CD4-positive, alpha-beta T cell treated with Interleukin-17A for 4 hours (primary cell): ENCODE measurements around the gene UVRAG.
A peak's percentile ranks its signal among the peaks of the same experiment; 100 is the strongest.

Experiments used
- DNase-seq: peaks from one replicate; pipeline ENCODE4 v3.0.0-alpha.2; 2020; ENCODE audit warnings: mixed read lengths

UVRAG gene

DNA sequence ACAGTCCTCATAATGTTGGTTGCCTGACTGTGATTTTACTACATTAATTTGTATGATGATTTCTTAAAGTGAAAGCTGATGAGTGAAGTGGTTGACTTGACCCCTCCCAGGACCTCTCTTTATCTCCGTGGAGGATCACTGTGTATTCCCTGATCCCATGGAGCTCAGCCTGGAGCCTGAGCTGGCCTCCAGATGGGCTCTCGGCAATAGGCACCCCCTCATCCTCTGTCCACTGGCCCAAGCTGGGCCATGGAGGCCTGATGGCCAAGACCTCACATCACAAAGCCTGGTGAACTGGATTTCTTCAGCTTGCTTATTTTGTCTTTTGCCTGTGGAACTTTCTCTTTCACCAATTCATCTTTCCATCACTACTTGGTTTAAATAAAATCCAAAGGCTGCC lies 316.1 kb downstream of the UVRAG start:
- DNase-seq: no peak

GRCh38 chr11:76131671-76132631 lies 316.9 kb downstream of the UVRAG start:
- no peak for DNase-seq

DNA sequence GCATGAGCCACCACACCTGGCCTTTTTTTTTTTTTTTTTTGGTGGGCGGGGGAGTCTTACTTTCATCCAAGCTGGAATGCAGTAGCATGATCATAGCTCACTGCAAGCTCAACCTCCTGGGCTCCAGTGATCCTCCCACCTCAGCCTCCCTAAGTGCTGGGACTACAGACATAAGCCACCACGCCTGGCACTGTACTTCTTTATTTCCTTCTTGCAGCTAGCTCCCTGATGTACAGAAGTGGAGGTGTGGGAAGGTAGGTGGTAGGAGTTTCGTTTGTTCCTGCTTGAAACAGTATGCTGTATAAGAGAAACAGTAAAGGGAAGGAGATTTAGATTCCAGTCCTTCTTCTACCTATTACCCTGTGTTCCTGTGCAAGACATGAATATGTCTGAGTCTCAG lies 319.2 kb downstream of the UVRAG start:
- DNase-seq: no peak

DNA sequence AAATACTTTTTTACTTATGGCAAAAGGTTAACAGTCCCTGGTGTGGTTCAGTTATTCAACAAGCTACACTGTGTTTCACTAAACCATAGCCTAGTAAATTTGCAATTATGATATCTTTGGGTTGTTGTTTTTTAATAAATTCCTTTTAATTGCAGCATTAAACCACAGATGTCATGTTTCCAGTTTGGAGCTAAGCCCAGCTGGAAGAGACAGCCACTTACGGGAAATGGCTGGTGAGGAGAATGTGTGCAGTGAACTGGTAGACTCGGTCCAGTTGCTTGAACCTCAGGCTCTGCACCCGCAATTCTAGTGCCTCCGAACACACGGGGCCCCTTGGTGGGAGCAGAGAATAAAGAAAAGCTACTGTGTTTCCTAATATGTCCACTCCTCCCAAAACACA lies 320.5 kb downstream of the UVRAG start:
- DNase-seq: no peak

DNA sequence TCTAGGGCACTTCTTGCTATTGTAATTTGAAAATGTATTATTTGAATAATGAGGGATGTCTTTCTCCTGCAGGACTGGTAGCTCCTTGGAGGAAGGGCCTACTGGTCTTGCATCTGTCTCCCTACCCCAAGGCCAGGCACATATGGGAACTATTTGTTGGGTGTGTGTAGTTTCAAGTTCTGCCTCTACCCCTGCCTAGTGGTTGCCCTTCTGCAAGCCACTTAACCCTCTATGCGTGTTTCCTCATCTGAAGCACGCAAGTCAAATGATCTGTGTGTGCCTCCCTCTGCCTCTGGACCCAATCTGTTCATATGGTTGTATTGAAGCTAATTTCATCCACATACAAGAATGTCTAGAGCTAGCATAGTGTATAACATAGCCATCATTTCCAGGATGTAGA lies 324.3 kb downstream of the UVRAG start:
- DNase-seq: no peak

DNA sequence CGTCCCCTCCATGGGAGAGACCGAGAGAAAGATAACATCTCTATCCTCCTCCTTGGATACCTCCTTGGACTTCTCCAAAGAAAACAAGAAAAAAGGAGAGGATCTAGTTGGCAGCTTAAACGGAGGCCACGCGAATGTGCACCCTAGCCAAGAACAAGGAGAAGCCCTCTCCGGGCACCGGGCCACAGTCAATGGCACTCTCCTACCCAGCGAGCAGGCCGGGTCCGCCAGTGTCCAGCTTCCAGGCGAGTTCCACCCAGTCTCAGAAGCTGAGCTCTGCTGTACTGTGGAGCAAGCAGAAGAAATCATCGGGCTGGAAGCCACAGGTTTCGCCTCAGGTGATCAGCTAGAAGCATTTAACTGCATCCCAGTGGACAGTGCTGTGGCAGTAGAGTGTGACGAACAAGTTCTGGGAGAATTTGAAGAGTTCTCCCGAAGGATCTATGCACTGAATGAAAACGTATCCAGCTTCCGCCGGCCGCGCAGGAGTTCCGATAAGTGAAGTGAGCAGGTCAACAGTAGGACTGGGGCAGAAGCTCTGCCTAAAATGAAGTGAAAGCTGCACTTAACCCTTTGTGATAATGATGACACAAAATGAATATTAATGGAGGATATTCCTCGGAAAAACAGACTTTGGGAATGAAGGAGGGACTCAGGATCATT lies 326.0 kb downstream of the UVRAG start:
- no peak for DNase-seq

DNA sequence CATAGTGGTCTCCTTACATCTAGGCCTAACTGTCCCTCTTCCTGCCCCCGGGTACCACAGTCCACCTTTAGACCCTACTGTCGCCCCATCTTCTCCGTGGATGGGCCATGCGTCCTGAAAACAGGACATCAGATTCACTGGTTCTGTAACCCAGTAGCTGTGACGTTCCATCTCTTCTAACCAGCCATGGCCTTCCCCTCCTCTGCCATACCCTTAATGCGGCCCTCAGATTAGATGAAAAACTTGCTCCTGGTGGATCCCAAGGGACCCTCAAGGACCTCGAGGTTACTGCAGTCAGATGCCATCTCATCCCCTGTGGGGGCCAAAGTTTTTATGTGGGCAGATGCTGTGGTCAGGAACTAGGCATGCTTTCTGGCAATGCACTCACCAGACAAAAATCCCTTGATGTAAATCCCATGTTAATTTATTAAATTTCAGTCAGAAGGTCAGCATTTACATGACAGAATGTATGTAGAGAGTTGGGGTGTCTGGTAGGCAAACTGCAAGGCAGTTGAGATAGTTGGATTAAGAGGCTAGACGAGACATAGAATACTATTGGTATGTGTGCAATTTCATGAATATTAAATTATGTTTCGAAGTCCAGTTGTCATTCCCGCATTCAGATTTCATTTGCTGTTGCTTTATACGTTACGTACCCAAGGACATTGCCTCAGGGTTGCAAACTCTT lies 327.0 kb downstream of the UVRAG start:
- no peak for DNase-seq

- no peak for DNase-seq
These were observed 328.3 kb downstream of the UVRAG start for GRCh38 chr11:76143274-76143673.

GRCh38 chr11:76147106-76147740 lies 332.2 kb downstream of the UVRAG start:
- DNase-seq: no peak

GRCh38 chr11:76148231-76148630 lies 333.2 kb downstream of the UVRAG start:
- DNase-seq: no peak

- no peak for DNase-seq
These were observed 334.1 kb downstream of the UVRAG start for GRCh38 chr11:76148941-76149613.

DNA sequence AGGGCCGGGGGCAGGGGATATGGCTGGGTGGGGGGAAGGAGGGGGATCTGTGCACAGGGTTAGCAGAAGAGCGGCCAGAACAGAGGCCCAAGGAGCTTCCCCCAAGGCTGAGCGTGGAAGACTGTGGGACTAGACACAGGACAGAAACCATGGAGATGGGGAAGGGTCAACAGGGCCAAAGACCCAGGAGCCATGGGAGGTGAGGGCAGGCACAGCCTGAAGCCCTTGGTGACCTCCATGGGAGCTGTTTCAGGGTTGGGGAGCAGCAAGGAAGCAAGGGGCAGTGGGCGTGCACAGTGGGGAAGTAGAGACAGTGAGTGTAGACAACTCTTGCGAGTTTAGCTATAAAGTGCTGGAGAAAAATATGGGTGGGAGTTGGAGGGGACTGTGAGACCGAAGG lies 334.7 kb downstream of the UVRAG start:
- DNase-seq: no peak

DNA sequence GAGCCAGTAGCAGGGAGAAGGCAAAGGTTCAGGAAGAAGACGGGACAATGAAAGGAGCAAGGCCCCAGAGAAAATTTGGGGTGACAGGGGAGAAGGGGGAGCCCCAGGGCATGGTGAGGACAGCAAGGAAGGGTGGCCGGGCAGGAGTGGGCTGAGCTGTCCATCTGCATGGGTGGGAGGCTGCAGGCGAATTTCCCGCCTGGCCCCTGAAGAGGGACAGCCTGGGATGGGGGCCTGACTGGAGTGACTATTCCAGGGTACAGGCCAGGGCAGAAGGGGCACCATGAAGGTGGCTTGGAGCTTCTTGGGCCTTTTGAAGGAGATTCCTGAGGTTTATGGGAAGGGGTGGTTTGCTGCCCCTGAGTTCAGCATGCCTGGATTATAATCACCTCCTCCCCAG lies 335.1 kb downstream of the UVRAG start:
- DNase-seq: no peak

DNA sequence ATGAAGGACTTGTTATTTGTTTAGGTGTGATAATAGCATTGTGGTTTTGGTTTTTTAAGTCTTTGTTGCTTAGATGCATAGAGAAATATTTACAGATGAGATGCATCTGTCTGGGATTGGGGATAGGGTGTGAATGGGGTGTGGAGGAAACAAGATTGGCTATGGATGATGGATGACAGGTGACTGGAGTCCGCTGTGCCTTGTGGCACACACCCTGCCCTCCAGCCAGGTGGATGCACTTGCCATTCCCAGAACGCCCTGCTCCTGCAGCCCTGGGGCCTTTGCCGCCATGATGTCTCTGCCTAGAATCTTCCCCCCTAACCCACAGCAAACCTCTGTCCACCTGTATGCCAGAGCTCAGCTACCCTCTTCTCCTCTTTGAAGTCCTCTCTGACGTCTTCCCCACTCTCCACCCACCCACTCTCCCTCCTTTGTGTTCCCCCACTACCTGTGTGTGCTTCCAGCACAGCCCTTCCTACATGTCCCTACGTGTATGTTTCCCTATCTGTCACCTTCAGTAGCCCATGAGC lies 336.6 kb downstream of the UVRAG start:
- no peak for DNase-seq

DNA sequence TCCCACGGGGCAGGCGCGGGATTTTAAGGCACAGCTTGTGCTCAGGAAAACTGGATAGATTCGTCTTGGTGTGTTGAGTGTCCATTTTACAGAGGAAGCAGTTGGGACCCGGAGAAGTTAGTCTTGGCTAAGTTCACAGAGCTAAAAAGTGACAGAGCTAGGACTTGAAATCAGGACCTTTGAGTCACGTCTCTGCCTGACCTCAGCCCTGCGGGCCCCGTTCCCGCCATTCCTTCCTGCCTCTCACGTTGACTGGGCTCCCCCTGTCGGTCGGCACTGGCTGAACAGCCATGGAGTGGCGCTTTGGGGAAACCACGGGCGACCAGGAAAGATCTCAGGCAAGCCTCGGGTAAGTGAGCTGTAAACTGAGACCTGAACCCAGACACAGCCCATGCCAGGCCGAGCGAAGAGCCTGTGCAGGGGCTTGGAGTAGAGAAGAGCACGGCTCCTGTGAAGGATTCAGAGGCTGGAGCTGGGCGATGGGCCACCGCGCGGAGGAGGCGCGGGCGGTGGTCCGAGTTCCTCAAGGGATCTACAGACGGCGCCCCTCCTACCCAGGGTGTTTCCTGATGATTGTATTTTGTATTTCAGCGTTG lies 337.2 kb downstream of the UVRAG start:
- peak; percentile 86 for DNase-seq

- DNase-seq: no peak
These were observed 337.9 kb downstream of the UVRAG start for GRCh38 chr11:76152741-76153570.

DNA sequence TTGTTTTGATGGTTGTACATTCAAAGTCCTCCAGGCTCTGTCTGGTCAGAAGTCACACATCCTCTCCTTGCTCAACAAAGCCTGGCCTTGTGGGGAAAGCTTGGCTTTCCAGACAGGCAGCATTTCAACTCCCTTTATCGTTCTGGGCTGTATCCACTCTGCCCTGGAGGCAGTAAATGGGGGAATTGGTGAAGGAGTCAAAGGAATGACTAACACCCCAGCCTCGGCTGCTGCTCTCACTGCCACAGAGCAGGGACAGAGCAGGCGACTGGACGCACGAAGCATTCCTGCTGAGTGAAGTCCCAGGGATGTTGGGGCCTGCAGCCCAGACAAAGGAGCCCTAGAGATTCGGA lies 338.5 kb downstream of the UVRAG start:
- no peak for DNase-seq

- no peak for DNase-seq
These were observed 340.7 kb downstream of the UVRAG start for GRCh38 chr11:76155500-76156227.

- no peak for DNase-seq
These were observed 342.0 kb downstream of the UVRAG start for GRCh38 chr11:76156971-76157427.

- DNase-seq: no peak
These were observed 342.9 kb downstream of the UVRAG start for GRCh38 chr11:76157891-76158290.
